ENCODE data around the gene COL12A1. TPM values are rescaled to one million over a fixed set of nuclear protein-coding genes. Genes with fewer than 3 reads are reported as not detected.

Gene COL12A1
- total and polyA plus RNA-seq, 2 experiments from 2014 or later = 0.39 to 6.3 TPM

GRCh38 chr6:75244063-75244584 is 38.3 kb upstream of the COL12A1 start:
- H3K27ac ChIP-seq (ENCODE audit: low read depth) = peak overlapping the region; percentile 70
- no peak; the same call in 1 of the 3 replicates for ATAC-seq
- H4K20me1 ChIP-seq (replicated peaks; ENCODE audit: insufficient read depth) = peaks cover 4% of the 10 kb centered on the region; the same call in 1 of the 2 replicates
- peaks cover 25% of the 10 kb centered on the region for H3K4me1 Mint-ChIP-seq
- no peak for TF ChIP-seq CTCF (conservative IDR thresholded peaks at IDR 0.05; ENCODE audit: low read depth in 2 of 2)
- TF ChIP-seq EZH2phosphoT487 (IDR thresholded peaks at IDR 0.05; ENCODE audit: unreplicated experiment) = no peak
- no peak for TF ChIP-seq NANOG (IDR thresholded peaks at IDR 0.05; ENCODE audit: borderline replicate concordance)
- TF ChIP-seq STAT1 (IDR thresholded peaks at IDR 0.05; ENCODE audit: unreplicated experiment) = no peak
- no peak for TF ChIP-seq EZH2 (IDR thresholded peaks at IDR 0.05; ENCODE audit: low read depth, unreplicated experiment)
- TF ChIP-seq CREB1 (CRISPR knock-in tag; IDR thresholded peaks at IDR 0.05; ENCODE audit: low read depth) = no peak
- no peak for TF ChIP-seq ZNF462 (CRISPR knock-in tag; IDR thresholded peaks at IDR 0.05)
- TF ChIP-seq ZNF114 (CRISPR knock-in tag; IDR thresholded peaks at IDR 0.05) = no peak
- no peak for TF ChIP-seq ETS1 (IDR thresholded peaks at IDR 0.05)
- TF ChIP-seq JUNB (IDR thresholded peaks at IDR 0.05; ENCODE audit: unreplicated experiment) = no peak
- no peak for TF ChIP-seq REST (IDR thresholded peaks at IDR 0.05; ENCODE audit: unreplicated experiment)
- H3K79me2 ChIP-seq (replicated peaks; ENCODE audit: insufficient read depth) = peaks cover 35% of the 10 kb centered on the region
- peak overlapping the region; percentile 70 for H3K4me3 ChIP-seq
- H3K9me3 Mint-ChIP-seq = no peaks in the 10 kb centered on the region
- H2AFZ ChIP-seq = peak overlapping the region; percentile 50; the same call in 1 of the 2 replicates
- H3K9me2 ChIP-seq (ENCODE audit: insufficient read depth) = no peaks in the 10 kb centered on the region
- peaks cover 21% of the 10 kb centered on the region; the same call in 1 of the 2 replicates for H3K36me3 ChIP-seq (ENCODE audit: insufficient read depth)
- peaks cover 28% of the 10 kb centered on the region for H3K36me3 Mint-ChIP-seq (ENCODE audit: low read depth)
- peaks cover 14% of the 10 kb centered on the region for H3K4me1 ChIP-seq (ENCODE audit: insufficient read depth)
- H3K4me2 ChIP-seq = peak overlapping the region; percentile 75
- no peak for DNase-seq (ENCODE audit: low spot score)
- peak overlapping the region; percentile 94 for H3K4me3 Mint-ChIP-seq
- H3K27me3 ChIP-seq (ENCODE audit: insufficient read depth) = no peaks in the 10 kb centered on the region
- H3K27me3 Mint-ChIP-seq (ENCODE audit: insufficient read depth, low read depth, poor library complexity) = peaks cover 9% of the 10 kb centered on the region
- H3F3A ChIP-seq (replicated peaks; ENCODE audit: low read depth) = no peaks in the 10 kb centered on the region; the same call in 1 of the 2 replicates
- peak overlapping the region; percentile 98 for H3K27ac Mint-ChIP-seq
